DLD1 (cell line): ENCODE data around the gene EEF2KMT.

ENCODE experiments used
- in situ Hi-C: cut with HindIII; loops from 2 replicates; pipeline ENCODE4 v1.10.0; 2017; ENCODE audit warnings: low sequenced_read_pairs

Gene EEF2KMT

DNA sequence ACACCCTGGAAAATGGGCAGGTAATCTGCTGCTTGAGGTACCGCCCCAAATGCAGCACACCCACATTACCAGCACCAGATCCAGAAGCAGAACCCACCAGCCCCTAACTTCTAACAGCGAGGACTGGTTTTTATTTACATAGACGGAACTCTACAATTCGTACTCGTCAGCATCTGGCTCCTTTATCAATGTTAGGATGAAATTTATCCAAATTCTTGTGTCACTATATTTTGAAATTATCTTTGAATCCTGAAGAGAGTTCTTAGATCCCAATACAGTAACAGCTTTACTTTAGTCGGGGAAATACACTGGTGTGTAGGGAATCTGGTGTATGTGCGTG, 26.3 kb downstream of the EEF2KMT start:
- in situ Hi-C loops: no loop called here

DNA sequence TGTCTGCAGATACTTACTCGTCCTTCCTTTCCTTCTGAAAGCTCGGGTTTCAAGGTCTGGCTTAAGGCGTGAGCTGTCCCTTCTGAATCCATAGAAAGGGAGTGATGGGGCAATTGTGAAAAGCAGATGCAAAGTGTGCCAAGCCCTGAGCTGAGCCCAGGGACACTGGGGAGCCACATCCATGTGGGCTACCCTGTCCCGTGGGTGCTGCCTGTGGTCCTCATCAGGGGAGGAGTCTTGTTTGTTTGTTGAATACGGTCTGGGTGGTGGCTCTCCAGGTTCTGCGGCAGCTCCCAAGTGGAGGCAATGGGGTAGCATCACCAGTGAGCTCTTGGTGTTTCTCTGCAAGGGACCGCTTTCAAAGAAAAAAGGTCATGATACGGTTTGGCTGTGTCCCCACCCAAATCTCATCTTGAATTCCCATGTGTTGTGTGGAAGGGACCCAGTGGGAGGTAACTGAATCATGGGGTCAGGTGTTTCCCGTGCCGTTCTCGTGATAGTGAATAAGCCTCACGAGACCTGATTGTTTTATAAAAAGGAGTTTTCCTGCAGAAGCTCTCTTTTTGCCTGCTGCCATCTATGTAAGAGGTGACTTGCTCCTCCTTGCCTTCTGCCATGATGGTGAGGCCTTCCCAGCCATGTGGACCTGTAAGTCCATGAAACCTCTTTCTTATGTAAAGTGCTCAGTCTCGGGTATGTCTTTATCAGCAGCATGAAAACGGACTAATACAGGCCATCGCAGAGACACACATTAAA, 27.0 kb downstream of the EEF2KMT start:
- in situ Hi-C loops: no loop called here

DNA sequence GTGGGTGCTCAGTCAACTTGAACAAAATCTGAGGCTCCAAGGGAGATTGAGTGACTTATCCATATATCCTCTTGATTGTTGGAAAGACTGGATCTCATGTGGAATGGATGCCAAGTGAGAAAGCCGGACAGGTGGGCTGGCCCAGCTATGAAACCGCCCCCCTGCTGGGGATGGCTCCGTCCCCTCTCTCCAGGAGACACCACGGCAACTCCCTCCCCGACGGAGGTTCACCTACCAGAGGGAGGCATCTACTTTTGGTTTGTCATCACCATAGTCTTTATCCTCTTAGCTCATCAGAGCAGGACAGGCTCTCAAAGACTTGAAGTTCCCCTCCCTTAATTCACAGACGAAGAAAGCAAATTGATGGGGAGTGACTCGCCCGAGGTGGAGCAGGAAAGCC, 27.7 kb downstream of the EEF2KMT start:
- in situ Hi-C loops: no loop called here

DNA sequence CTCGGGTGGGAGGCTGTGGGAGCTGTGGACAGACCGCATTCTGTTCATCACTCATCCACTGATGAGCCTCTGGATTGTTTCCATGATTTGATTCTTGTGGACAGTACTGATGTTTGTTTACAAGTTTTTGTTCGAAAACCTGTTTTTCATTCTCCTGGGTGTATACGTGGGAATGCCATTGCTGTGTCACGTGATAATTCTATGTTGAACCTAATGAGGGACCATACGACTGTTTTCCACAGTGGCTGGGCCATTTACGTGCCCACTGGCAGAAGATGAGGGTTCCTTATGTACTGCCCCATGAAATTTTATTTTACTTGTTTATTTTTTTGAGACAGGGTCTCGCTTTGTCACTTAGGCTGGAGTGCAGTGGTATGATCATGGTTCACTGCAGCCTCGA, 28.5 kb downstream of the EEF2KMT start:
- in situ Hi-C loops: no loop called here

DNA sequence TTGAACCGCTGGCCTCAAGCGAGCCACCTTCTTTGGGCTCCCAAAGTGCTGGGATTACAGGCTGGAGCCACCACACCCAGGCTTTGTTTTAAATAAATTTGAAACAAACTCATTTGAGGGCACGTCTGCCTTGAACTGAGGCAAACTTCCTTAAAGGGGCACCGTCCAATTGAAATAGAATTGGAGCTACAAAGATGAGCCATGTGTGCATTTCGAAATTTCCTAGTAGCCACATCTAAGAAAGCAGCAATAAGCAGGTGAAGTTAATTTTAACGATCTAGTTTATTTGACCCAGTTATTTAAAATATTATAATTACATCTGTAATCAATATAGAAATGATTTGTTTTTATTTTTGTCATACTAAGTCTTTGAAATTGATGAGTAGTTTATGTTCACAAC, 31.1 kb downstream of the EEF2KMT start:
- in situ Hi-C loops: no loop called here

DNA sequence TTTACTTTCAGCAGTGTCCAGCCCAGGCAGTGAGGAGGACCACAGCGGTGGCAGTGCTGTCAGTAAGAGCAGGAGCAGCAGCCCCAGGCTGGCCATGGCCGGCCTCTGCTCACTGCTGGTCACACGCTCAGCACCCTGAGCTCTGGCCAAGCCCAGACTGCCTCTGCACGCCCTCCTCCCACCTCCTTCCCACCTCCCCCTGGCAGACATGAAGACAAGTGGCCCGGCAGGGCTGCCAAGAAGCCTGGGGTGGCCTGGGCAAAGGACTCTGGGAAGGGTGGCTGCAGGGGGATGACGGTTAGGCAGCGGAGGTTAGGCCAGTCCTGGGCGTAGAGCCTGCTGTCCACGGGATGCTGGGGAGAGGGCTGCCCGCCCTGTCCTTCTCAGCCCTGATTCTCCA, 31.8 kb downstream of the EEF2KMT start, which contains the start of gene C16orf89:
C16orf89 (minus strand) TSS at position 144 of the 400 bp plus-strand sequence; CDS start at position 96, 48 bp downstream.
- in situ Hi-C loops: no loop called here

DNA sequence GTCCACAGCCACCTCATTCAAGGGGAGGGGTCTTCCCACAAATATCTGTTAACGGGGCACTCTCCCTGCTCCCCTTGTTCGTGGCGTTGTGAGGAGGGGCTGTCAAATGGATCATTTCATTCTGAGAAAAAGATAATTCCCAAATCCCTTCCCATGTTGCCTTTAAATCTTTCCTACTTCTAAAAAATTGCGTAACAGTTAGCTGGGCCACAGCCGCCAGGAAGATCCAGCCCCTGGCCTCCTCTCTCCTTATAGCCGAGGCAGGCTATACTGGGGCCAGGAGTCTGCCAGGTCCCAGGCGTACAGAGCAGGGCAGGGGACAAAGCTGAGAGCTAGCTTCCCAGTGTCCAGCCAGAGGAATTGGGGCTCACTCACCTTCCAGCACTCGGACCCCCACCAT, 32.3 kb downstream of the EEF2KMT start:
- in situ Hi-C loops: no loop called here

DNA sequence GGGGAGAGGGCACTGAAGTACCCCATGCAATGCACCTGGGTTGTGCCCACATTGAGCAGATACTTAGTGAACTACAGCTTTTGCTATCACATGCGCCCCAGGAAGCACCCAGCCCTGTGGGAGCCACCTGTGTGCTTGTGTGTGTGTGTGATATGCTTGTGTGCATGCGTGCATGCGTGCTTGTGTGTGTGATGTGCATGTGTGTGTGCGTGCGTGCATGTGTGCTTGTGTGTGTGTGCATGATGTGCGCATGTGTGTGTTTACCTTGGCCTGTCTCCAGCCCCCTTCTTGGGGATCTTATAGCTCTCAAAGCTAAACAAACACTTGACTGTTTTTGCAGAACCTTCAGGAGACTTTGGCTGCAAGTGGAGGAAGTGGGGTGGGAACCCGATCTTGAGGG, 32.7 kb downstream of the EEF2KMT start:
- in situ Hi-C loops: no loop called here

DNA sequence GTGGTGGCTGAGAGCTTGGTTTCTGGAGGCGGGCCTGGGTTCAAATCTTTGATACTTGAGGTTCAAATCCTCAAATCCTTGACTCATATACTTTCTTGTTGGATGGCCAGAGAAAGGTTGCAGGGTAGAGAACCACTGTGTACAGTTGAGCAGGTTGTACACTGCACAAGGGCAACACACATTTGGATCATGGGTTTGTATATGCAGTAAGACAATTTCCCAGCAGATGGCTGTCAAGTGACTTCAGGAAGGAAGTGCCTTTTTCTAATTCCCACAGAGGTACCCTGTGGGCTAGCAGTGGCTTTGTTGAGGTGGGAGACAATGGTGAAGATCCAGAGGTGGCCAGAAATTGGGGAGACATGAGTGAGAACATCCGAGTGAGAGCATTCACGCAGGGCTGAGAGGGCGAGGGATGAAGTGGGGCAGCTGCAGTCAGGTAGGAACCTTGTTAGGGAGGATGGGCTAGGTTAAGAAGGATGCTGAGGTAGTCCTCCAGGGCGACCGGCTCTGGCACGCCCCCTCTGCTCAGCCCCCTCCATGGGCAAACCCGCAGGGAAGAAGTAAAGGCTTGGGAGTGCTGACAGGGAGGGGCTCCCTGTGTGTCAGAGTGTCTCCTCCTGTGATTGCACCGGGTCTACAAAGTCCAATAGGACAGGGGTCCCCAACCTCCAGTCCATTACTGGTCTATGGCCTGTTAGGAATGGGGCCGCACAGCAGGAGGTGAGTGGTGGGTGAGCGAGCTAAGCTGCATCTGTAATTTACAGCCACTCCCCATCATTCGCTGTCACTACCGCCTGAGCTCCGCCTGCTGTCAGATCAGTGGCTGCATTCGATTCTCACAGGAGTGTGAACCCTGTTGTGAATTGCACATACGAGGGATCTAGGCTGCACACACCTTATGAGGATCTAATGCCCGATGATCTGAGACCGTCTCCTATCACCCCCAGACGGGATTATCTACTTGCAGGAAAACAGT, 34.5 kb downstream of the EEF2KMT start:
- in situ Hi-C loops: no loop called here

DNA sequence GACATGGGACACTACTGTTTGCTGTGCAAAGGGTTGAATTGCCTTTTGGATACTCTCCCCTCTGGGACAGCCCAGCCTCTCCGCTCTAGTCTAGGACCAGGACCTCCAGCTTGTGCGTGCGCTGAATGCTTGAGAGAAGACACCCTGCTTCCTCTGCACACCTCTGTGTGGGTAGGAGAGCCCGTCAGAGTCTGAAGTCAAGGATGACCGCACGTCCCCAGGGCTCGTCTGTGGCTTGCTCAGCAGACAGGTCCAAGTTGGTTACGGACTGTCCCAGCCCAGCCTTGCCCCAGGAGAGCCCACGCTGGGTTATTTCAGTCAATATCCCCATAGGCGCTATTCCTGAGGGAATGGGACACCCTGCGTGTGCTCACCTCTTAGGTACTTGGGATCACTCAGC, 35.5 kb downstream of the EEF2KMT start:
- in situ Hi-C loops: no loop called here

DNA sequence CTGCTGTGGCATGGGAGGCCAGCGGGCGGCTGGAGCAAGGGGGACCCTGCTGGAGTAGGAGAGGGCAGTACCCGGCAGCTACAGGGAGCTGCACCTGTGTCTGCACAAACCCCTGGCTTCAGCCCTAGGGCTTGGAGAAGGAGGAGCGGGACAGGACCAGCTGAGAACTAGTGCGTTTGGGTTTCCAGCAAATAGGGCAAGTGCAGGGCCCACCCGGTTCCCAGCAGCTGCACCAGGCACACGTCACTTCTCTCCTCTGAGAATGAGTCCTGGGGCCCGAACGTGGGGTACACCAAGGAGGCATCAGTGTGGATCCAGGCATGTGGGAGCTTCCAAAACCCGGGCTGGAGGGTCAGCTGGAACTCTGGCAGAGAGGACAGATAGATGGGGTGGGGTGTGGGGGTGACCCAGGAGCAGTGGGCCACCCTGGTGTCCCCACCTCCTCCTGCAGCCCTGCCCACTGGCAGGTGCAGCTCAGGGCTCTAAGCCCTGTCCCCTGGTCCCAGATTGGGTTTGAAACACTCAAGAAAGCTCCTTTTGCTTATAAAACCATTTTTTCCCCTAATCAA, 37.4 kb downstream of the EEF2KMT start:
- in situ Hi-C loops: no loop called here

DNA sequence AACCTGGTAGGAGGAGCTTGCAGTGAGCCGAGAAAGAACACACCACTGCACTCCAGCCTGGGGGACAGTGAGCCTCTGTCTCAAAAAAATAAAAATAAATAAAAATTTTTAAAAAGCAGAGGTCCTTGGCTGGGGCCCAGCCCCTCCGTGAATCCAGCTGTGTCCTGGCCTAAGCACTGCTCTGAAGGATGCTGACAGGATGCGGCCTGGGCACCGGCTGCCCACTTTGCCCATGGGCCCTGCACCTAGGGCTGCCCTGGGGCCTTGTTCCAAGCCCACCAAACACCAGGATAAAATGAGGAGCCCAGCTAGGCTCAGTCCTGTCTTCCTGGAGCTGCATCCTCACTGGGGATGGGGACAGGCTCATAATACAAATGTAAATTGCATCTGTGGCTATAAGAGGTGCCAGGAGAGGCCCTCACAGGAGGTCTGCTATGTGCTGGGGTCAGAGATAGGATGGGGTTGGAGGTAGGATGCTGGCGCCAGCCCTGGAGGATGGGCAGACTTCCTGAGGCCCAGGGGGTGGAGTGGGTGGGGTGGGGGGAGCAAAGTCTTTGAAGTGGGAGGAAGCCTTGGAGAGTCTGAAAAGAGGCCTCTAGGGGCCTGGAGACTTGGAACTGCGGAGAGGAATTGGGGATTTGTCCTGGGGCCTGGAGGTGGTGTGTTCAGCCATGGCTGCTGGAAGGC, 38.1 kb downstream of the EEF2KMT start:
- in situ Hi-C loops: no loop called here

DNA sequence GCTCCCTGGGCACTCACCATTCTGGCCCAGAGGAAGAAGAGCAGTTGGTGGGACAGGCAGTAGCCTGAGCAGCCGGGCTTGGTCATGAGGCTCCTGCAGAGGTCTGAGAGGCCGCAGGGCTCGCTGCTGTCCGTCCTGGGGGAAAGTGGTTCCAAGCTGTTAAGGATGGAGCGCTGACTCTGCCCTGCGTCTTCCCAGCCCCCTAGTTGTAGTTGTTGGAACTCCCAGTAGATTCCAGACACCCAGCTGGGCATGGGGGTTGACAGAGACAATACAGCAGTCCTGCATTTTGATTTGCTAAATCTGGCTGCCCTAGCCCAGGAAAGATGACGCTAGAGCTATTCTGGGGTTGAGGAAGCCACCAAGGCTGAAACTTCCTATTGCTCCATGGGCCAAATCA, 39.1 kb downstream of the EEF2KMT start:
- in situ Hi-C loops: no loop called here

DNA sequence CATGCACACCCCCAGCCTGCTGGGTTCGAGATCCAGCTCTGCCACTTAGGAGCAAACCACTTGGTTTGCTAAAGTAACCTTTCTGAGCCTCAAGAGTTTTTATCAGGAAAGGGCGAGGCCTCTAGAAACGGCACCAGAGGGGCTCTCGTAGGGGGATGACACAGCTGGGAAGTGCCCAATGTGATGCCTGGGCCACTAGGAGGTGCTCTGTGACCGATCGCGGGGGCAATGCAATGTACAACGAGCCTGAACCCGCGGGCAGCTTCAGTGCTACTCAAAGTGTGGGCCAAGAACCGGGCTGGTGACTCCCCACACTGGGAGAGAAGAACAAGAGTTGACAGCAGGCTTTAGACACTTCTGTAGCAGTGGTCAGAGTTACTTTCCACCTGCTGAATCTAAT, 41.2 kb downstream of the EEF2KMT start:
- in situ Hi-C loops: no loop called here

DNA sequence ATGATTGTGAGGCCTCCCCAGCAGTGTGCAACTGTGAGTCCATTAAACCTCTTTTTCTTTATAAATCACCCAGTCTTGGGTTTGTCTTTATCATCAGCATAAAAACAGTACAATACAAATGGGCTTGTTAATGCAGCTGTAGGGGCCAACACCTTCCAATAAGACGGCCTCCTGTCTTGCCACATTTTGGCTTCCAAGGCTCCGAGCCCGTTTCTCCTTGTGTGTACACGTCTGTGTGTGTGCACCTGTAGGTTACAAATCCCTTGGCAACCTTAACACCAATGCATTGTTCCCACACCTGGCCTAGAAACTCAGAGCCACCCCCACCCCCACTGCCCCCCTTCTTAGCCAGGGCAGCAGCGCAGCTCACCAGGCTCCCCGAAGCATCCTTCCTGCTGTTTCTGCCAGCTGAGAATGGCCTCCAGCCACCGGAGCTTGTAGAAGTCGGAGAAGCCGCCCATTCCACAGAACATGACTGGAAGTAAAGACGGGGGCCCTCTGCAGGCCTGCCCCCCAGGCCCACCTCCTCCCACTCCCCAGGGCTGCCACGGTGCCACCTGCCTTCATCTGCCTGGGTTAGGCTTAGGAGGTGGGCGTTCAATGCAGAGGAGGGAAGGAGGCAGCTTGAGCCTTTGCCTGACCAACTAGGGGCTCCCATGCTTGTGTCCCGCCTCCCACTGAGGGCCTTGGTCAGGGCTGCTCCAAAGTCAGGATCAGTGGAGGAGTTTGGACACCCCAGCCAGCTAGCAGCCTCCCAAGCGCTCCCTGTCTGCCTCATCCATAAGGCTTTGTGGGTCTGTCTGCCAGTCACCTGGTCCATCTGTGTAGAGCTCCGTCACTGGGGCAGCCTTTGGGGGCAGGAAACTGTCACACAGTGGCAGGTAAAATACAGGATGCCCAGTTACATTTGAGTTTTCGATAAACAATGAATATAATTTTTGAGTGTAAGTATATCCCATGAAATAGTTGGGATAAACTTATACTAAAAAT, 42.4 kb downstream of the EEF2KMT start:
- in situ Hi-C loops: no loop called here

DNA sequence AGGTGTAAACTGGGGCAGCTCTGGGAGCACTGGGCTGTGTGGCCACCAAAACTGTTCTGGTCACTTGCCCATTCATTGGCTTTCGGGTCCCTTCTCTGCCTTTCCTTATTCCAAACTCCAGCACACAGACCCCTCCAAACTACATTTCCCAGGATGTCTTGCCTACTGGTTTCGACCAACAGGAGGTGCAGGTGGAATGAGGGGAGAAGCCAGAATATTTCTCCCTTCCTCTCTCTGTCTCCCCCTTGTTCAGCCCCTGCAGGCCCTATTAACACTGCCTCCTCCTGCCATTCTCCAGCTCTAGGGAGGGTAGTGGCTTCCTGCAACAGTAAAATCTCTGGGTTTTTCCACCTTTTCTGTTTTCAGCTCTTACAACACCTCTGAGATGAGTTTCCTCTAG, 50.7 kb downstream of the EEF2KMT start:
- in situ Hi-C loops: loop anchor here (25.0 kb wide), 1 partner anchor 535 kb away; no protein-coding TSS in a partner anchor

DNA sequence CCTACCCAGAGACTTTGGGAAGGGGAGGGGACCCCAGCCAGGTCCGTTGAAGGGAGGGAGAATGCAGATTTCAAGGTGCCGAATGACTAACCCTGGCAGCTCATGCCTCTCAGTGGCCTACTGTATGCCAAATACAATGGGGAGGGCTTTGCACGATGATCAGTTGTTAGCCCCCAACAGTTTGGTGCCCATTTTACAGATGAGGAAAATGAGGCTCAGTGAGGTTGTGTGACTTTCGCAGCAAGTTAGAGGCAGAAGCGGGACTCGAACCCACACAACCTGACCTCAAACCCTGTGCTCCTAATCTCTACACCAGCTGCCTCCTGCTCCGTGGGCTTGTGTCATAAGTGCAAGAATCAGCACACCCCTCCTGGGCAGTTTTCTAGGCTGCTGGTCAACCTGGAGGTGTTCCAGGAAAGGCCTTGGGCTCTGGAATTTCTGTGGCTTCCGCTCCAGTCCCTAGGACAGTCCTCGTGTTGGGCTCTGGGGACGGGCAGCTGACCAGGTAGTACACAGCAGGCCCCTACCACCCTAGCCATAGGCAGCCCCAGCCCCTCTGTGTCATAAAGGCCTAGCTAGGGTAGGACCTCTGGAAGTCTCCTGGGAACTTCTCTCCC, 52.0 kb downstream of the EEF2KMT start:
- in situ Hi-C loops: loop anchor here (25.0 kb wide), 1 partner anchor 533 kb away; no protein-coding TSS in a partner anchor

DNA sequence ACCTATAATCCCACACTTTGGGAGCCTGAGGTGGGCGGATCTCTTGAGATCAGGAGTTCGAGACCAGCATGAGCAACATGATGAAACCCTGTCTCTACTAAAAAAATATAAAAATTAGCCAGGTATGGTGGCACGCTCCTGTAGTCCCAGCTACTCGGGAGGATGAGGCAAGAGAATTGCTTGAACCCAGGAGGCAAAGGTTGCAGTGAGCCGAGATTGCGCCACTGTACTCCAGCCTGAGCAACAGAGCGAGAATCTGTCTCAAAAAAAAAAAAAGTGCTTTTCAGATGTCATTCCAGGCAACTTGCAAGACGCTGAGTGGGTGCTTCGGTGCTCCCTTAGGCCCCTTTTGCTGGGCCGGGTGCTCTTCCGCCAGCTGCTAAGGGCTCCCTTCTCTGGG, 53.0 kb downstream of the EEF2KMT start:
- in situ Hi-C loops: loop anchor here (25.0 kb wide), 1 partner anchor 532 kb away; no protein-coding TSS in a partner anchor

DNA sequence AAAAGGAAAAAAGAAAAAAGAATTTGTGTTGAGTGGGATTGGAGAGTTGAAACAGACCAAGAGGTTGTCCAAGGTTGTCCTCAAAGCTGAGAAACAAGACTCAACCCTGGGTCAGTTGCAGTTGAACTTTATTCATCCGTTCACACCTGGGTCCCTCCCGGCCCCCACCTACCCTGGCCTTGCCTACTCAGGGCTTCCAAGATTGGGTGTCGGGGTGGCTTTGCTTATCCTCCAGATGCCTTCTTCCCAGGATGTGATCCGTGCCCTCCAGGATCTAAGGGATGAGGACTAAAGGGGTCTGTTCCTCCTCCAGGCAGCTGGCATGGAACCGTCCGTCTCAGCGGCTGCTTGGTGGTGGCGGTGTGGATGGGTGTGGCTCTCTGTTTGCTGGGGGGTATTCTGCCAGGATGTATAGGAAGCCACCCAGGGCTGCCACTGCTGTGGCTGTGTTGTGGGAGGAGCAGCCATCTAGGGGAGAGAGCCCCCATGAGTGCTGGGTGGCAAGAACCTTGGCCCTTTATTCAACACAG, 53.5 kb downstream of the EEF2KMT start:
- in situ Hi-C loops: loop anchor here (25.0 kb wide), 1 partner anchor 532 kb away; no protein-coding TSS in a partner anchor
